Activated gamma-delta T cell treated with Interleukin-2 at 50 U/mL for 16 hours (primary cell): ENCODE measurements around the gene TUT7.
"Not testable (repeated sequence)": the region's sequence is repeated elsewhere in the genome, so short reads cannot be mapped to it uniquely, and the experiment has no call there.

ENCODE experiments used
- DNase-seq: peaks from one replicate; pipeline ENCODE4 v3.0.0-alpha.2; 2020

TUT7 gene

GRCh38 chr9:86354011-86354817 is at the start of gene TUT7:
TSS of gene TUT7 (minus strand) at chr9:86354410. CDS start at chr9:86353199, 1,211 bp downstream.
- DNase-seq: peak; percentile 90

DNA sequence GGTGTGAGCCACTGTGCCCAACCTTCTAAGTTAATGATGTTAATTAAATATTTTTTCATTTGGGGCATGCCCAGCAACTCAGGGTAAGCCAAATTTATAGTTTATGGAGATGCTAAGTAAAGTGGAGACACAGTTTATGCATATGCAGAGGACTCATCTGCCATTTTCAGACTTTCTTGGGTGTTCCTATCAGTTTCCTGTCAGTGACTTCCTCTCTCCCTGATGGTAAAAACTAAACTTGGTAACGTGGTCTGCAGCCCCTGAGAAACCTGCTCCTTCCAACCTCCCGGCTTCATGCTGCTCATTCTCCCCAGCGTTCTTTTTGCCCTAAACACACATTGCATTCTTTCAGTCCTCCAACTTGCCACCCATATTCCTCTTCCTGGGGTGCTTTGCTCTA is 48.4 kb upstream of the TUT7 start:
- DNase-seq: no peak

DNA sequence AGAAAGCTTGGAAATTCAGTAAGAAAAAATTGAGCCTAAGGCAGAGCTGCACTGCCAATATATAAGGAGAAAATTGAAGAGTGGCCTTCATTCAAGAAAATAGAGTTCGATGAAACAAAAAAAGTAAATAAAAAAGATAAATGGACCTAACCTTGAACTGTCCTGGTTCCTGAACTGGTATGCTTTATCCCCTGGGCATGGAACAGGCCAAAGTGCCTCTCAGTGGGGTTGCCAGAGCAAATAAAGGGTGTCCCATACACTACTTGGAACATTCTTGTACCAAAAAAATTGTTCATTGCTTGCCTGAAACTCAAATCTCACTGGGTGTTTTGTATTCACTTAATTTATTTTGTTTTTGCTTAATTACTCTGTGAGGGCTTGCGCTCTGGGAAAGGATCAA is 42.2 kb upstream of the TUT7 start:
- no peak for DNase-seq

DNA sequence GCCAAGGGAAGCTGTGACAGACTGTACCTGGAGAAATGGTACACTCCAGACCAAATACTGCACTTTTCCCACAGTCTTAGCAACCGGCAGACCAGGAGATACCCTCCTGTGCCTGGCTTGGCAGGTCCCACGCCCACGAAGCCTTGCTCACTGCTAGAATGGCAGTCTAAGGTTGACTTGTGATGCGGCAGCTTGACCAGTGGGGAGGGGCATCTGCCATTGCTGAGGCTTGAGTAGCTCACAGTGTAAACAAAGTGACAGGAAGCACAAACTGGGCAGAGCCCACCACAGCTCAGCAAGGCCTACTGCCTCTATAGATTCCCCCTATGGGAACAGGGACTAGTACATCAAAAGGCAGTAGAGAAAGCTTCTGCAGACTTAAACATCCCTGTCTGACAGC is 36.0 kb upstream of the TUT7 start:
- not testable (repeated sequence) for DNase-seq

GRCh38 chr9:86389628-86390027 is 35.4 kb upstream of the TUT7 start:
- no peak for DNase-seq

- DNase-seq: no peak
Observed at GRCh38 chr9:86387376-86387775, 33.2 kb upstream of the TUT7 start.

DNA sequence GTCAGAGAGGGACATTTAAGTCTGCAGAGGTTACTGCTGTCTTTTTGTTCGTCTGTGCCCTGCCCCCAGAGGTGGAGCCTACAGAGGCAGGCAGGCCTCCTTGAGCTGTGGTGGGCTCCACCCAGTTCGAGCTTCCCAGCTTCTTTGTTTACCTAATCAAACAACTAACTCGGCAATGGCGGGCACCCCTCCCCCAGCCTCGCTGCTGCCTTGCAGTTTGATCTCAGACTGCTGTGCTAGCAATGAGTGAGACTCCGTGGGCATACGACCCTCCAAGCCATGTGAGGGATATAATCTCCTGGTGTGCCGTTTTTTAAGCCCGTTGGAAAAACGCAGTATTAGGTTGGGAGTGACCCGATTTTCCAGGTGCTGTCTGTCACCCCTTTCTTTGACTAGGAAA is 28.8 kb upstream of the TUT7 start:
- not testable (repeated sequence) for DNase-seq

GRCh38 chr9:86376016-86376415 is 21.8 kb upstream of the TUT7 start:
- no peak for DNase-seq

DNA sequence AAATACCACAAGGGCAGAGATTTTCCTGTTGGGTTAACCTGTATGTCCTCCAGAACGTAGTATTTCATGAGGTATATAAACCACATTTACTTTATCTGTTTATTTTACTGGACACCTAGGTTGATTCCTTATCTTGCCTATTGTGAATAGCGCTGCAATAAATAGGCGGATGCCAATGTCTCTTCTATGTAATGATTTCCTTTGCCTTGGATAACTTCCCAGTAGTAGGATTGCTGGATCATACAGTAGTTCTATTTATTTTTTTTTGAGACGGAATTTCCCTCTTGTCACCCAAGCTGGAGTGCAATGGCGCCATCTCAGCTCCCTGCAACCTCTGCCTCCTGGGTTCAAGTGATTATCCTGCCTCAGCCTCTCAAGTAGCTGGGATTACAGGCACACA is 15.6 kb upstream of the TUT7 start:
- DNase-seq: no peak

DNA sequence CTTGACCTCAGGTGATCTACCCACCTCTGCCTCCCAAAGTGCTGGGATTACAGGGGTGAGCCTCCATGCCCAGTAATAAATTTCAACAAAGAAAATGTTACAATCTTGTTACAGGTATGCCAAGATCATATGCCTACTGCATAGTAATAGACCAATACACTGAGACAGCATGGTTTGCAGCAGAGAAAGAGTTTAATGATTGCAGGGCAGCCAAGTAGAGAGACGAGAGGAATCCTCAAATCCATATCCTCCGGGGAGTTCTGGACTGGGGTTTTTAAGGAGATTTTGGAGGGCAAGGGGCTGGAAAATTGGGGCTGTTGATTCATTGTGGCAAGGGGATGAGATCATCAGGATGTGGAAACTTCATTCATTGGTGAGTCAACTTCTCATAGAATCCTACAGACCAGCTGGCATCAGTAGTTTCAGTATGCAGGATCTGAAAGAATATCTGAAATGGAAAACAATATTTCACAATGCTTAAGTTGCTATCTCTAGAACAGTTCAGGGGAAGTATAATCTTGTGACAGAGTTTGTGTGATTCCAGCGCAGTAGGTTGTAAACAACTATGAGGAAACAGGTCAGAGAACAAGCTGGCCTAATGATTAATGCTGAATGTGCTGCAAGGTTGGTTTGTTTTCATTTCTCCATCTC is 14.8 kb upstream of the TUT7 start:
- no peak for DNase-seq

GRCh38 chr9:86361176-86361575 is 7.0 kb upstream of the TUT7 start:
- no peak for DNase-seq

DNA sequence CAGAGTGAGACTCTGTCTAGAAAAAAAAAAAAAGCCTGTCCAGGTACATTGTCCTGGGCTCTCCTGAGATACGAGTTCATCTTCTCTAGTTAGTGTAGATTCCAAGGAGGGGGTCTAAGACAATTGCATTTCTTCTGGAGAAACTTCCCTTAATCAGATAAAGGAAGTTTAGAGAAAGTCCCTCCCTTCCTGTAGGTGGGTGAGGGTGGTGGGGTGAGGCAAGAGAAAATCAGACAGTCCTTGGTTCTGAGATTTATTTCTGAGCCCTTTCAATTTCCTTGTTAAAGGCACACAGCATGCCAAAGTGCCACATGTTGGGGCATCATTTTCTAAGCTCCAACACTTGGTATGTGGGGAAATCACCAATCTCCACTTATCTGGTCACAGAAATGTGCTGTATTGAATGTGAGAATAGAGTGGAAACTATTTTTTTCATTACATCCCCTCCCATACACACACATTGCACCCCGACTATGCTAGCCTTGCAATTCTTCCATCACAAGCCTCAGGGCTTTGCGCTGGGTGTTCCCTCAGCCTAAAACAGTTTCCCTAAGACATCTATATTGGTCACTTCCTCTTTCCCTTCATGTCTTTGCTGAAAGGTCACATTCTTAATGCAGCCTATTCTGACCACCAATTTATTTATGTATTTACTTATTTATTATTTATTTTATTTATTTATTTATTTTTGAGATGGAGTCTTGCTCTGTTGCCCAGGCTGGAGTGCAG is 5.1 kb upstream of the TUT7 start:
- DNase-seq: no peak

DNA sequence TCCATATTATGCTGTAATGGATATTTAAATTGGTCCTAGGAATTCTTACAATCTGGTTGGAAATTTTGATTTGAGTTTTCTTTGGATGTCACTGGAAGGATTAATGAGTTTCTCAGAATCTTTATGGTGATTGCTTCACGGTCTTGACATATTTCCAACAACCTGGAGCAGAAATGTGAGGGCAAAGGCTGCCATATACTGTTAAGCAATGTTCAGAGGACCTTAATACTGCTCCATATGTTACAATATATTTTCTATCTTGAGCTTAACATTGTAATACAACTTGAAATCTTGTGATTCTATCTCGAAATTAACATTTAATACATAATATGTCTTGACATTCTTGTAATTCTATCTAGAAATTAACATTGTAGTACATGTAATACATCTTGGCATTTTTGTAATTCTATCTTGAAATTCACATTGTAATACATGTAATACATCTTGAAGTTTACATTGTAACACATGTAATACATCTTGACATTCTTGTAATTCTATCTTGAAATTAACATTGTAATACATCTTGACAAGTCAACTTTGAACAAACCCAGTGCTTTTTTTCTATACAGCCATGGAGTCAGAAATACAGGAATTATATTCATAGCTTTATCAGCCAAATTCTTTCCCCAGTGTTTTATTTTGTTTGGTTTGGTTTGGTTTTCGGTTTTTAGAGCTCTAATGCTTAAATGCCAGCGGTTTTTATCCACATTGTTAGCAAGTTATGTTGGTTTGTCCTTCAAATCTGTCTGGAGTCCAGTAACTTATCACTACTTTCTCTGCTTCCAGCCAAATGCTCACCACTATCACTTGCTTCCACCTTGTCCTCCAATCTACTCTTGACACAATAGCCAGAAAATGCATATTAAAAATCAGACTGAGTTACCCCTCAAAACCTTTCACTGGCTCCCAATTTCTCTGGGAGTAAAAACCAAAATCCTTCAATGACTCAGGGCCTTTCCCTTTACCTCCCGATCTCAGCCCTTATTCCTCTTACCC is 3.0 kb upstream of the TUT7 start:
- no peak for DNase-seq

- DNase-seq: no peak
Observed at GRCh38 chr9:86355814-86356213, 1.6 kb upstream of the TUT7 start.

DNA sequence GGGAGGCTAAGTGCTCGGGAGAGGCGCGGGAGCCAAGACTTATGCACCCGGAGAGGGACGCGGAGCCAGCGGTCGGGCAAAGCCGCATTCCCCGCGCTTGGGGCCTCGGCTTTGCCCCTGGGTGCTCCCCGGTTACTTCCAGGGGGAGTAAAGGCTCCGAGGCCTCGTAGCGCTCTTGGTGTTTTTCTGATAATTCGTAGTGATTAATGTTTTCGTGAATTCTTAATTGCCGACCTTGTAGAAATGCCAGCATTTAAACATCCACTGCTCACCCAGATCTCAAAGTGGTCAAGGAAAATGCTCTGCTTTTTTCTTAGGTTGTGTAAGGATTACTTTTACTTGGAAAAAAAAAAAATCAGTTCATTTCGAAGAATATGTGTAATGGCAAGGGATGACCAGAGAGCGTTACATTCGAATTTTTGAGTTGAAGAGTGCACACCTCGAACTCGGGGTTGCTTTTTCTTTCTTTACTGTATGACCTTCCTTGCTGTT is 654 bp upstream of the TUT7 start:
- DNase-seq: no peak

GRCh38 chr9:86353655-86354010 is 577 bp downstream of the TUT7 start:
- DNase-seq: no peak

GRCh38 chr9:86352440-86353077 is 1.7 kb downstream of the TUT7 start:
- no peak for DNase-seq

GRCh38 chr9:86351880-86352279 is 2.3 kb downstream of the TUT7 start:
- no peak for DNase-seq

GRCh38 chr9:86350006-86350760 is 4.0 kb downstream of the TUT7 start:
- DNase-seq: no peak

- no peak for DNase-seq
Observed at GRCh38 chr9:86349271-86349670, 4.9 kb downstream of the TUT7 start.

DNA sequence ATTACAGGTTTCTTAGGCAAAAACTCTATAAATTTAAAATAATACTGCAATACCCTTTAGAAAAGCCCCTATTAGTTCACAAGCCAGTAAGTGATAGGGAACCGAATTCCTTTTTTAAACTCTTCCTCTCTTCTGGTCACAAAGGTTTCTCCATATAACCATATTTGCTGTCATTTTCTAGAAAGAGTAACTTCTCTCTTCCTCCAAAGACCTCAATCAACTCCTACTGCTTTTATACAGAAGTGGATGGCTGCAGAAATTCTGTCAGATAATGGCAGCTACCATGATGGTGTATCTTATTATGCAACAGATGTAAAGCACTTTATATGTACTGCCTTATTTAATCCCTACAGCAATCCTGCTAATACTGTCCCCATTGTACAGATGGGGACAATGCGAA is 6.2 kb downstream of the TUT7 start:
- DNase-seq: no peak
